EH (cell line): ENCODE results near the gene DNAL4.

Experiments used
- DNase-seq: peaks from one replicate; pipeline ENCODE4 v3.0.0-alpha.2; 2015; ENCODE audit warnings: low read depth

The DNAL4 gene, protein sequence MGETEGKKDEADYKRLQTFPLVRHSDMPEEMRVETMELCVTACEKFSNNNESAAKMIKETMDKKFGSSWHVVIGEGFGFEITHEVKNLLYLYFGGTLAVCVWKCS

DNA sequence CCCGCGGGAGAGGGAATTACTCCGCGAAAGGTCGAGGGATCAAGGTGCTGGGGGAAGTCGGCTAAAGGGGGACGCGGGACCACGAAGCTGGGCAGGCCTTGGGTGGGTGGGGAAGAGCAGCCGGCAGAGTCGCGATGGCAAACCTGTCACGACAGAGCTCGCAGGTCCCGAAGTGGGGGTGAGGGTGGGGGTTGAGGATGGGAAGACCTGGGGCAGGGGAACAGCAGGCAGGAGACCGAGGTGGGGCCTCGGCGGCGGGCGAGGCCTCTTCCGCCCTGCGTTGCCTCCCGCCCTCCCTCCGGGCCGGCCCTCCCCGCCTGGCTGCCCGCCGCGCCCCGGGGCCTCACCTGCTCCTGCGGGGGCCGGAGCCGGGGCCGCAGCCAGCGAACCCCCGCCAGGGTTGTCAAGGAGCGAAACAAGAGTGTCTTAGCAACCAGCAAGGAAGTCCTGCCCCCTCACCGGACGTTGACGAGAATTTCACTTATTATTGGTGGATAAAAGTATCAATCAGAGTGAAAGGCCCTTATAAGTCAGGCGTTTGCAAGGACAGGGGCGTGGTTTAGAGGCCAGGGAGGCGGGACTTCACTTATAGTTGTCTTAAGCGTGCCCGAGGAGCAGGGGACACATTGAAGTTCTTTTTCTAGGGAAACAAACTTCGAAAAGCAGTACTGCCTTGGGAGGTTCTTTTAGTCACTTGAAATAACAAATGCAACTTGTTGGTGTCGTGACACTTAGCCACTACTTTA, at the start of gene DNAL4:
DNAL4 (minus strand) TSS at position 423 of the 746 bp plus-strand sequence. CDS start 11,412 bp downstream, outside the sequence.
- DNase-seq: peak; percentile 98

DNA sequence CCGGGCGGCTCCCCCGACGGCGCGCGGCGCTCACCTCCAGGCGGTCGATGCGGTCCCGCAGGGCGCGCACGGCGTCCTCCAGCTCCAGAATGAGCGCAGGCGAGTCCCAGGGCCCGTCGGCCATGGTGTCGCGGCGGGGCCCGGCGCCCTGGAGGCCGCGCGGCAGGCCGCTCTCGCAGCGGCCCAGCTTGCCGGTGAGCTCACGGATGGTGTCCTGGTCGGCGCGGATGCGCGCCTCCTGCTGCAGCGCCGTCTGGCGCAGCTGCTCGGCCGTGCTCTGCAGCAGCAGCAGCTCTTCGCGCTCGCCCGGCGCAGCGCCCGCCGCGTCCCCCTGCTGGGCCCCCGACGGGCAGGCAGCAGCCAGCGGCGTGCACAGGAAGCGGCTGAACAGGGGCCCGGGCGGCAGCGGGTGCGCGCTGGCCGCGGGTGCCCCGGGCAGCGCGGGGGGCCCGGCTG, 49.3 kb upstream of the DNAL4 start:
- DNase-seq: peak; percentile 75

DNA sequence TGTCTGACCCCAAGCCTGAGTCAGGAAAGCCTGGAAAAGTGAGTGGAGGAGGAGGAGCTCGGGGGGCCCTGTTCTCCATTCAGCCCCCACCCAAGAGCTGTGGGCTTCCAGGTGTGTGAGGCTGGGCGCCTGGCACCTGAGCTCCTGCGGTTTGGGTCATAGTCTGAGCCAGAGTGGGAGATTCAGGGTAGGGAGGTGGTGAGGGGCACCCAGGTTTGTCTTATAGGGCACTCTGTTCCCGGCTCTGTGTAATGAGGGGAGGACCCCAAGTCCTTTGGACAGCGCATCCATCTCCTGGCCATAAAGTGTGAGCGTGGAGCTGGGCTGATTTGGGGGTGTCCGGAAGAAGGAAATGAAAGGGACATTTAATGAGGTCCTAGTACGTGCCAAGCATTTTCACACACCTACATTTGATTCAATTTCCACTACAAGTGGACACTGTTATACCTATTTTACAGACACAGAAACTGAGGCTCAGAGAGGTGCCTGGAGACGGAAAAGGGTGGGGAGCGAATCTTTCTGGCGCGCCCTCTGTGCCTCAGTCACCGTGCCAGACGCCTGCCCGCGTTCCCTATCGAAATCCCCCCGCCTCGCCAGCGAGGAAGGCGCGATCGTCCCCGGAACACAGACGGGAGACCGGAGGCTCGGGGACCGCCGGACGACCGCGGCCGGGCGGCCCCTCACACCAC, 48.7 kb upstream of the DNAL4 start:
- no peak for DNase-seq

DNA sequence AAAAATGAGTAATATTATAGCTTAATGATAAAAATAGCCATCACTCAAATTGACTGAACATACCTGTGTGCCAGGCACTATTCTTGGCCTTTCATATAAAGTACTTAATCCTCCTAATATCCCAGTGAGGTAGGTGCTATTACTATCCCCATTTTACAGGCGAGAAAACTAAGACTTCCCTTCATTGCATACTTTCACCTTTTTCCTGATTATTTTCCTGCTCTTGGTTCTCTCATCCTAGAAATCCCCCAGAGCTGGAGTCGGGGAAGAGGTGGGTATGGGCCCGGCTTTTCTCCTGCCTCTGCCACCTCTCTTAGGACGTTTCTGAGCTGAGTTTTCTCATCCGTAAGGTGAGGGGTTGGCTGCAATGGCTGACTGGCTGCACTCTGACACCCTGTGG, 47.7 kb upstream of the DNAL4 start:
- DNase-seq: no peak

DNA sequence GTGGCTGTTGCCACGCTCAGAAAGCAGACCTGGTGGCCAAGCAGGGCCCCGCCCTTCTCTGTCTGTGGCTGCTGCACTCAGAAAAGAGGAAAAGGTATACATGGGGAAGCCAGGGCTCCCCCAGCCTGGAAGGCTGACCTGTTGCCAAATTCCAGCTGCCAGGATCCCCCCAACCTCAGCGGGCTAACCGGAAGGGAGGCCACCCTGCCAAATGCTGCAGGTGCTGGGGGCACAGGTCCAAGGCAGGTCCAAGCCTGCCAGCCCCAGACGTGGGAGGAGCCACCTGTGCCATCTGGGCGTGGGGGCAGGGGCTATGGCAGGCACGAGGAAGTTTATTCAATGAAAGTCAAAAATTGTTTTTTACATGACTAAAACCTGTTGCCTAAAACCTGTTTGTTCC, 47.3 kb upstream of the DNAL4 start:
- no peak for DNase-seq

DNA sequence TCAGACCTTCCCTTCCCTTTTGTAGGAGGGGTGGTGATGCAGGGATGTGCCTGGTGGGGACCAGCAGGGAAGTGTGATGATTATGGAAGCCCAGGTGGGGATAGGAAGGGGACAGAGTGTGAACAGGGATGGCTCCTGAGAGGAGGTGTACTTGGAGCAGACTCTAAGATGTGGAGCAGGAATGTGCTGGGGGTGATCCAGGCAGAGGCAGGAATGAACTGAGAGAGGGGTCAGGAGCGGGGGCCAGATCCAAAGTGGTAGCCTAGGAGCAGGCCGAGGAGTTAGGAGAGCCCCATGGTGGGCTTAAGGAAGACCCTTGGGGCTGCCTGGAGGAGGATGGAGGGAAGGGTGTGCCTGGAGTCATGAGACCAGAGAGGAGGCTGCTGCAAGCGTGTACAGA, 46.2 kb upstream of the DNAL4 start:
- DNase-seq: no peak

DNA sequence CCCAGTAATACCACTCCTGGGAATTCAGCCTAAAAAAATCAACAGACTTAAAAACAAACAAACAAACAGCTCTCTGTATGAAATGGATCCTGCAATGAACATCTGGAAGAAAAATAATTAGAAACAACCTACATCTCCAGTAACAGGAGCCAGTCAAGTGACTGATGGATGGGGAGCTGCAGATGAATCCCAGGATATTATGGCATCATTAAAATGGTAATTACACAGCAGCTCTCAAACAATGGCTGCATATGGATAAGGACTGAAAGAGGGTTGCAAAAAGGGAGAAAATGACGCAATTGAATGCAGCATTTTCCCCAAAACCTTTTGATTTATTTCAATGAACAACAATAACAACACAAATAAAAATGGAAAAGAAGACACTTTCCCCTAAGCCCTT, 45.7 kb upstream of the DNAL4 start:
- DNase-seq: no peak

DNA sequence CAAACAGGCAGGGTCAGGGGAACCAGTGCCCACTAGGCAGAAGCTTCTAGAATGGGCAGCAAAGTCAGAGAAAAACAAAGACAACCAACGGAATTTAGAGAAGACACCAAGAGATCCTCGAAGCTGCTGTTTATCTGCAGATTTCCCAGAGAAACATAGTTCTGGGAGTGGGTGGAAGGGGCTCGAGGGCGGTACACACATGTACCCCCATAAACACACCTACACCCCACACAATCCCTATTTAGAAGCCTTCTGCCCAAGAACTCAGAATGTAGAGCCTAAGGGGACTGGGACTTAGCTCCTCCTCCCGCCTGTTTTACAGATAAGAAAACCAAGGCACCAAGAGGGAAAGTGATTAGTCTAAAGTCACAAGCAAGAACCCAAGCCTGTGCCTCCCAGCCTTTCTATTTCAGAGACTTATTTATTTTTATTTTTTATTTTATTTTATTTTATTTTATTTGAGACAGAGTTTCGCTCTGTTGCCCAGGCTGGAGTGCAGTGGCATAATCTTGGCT, 43.5 kb upstream of the DNAL4 start:
- no peak for DNase-seq

DNA sequence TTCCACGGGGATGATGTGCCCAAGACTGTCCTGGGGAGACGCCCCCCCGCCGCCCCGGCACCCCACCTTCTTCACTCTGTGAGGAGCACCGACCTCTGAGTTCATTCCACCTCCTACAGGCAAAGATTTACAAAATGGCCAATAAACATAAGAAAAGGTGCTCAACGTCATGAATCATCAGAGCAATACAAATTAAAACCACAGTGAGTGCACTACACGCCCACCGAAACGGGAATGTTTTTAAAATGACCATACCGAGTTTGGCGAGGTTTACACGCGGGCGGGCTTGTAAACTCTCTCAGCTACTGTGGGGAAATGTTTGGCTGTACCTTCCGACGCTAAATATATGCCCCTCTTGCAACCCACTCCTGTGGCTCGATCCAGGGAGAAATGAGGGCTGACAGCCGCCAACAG, 42.0 kb upstream of the DNAL4 start:
- peak; percentile 66 for DNase-seq

DNA sequence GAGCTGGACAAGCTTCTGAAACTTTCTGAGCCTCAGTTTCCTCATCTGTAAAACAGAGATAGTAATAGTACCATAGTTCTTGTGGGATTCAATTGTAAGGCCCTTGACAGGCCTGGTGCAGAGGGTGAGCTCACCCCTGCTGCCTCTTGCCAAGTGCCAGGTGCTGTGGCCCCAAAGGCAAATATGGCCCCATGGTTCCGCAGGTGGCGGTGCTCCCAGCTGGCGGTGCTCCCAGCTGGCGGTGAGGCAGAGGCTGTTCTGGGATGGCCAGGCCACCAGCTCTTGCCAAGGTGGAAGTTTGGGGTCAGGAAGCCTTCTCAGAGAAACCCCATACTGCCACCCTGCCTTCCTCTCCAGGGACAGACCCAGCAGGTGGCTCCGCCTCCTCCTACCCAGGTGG, 41.0 kb upstream of the DNAL4 start:
- DNase-seq: no peak

DNA sequence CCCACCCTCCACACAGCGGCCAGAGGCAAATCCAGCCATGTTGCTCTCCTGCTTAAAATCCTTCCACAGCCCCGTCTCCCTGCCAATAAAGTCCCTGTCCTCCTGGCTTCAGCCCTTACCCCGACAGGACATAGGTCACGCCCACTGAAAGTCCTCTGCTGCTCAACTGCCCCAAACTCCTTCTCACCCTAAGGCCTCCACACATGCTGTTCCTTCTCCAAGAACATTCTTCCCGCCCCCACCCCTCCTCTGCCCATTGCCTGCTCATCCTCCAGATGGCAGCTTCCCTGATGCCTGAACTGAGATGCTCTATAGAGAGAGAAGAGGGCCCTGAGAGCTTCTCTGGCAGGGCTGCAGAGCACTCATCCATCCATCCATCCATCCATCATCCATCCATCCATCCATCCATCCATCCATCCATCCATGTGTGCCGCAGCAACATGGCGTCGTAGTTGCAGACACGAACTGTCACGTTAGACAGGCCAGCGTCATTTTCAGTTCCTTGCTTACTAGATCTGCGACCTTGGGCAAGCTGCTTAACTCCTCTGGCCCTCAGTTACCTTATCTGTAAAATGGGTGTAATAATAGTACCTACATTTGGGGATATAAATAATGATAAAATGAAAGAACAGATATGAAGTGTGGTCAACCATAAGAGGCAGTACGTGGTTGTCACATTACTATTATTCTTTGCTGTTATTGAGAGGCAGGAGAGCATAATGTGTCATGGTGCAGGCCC, 40.4 kb upstream of the DNAL4 start:
- DNase-seq: no peak

DNA sequence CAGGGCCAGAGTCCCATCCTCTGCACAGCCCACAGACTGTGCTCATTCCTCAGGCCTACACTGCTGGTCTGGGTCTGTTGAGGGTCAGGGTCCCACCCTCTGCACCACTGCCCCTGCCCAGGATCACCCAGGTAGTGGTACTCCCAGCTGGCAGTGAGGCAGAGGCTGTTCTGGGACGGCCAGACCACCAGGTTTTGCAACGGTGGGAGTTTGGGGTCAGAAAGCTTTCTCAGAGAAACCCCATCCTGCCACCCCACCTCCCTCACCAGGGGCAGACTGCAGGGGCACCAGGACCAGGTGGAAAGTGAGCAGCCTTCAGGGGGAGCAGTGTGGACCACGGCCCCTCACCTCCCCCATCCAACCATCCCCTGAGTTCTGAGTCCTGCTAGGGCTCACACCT, 39.1 kb upstream of the DNAL4 start:
- no peak for DNase-seq

DNA sequence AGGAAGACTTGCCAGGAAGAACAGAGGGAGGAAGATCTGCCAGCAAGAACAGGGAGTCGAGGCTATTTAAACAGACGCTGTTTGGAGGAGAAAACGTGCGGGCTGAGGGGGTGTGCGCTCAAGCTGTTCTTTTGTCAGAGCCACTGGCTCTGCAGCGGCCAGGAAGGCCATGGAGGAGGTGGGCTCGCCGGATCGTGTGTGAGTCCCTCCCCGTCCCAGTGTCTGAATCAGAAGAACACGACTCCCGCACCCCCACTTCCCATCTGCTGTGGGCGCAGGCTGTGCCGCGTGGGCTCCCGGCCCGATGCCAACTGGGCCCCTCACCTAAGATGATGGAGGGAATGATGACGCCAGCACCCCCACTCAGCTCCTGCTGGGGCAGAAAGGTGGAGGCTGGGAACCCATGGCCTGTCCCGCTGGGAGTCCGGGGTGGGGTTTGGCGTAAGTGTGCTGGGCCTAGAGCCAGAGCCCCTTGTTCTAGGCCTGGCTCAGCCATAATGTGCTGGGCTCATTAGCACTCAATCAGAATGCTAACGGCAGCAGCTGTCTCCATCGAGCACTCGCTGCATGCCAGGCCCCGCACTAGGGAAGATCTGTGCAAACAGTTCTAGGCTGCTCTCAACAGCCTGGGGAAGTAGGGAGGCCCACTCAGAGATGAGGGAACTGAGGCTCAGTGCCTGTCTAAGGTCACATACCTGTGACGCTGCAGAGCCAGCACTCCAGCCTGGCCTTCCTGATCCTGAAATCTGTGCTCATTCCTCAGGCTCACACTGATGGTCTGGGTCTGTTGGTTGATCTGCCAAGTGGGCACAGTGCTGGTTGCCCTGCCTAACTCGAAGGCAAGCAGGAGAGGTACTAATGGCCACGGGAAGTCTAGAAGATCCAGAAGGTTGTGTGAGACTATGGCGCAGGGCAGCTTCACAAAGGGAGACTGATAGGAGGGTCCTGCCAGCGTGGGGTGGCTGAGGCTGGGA, 38.3 kb upstream of the DNAL4 start:
- DNase-seq: no peak

DNA sequence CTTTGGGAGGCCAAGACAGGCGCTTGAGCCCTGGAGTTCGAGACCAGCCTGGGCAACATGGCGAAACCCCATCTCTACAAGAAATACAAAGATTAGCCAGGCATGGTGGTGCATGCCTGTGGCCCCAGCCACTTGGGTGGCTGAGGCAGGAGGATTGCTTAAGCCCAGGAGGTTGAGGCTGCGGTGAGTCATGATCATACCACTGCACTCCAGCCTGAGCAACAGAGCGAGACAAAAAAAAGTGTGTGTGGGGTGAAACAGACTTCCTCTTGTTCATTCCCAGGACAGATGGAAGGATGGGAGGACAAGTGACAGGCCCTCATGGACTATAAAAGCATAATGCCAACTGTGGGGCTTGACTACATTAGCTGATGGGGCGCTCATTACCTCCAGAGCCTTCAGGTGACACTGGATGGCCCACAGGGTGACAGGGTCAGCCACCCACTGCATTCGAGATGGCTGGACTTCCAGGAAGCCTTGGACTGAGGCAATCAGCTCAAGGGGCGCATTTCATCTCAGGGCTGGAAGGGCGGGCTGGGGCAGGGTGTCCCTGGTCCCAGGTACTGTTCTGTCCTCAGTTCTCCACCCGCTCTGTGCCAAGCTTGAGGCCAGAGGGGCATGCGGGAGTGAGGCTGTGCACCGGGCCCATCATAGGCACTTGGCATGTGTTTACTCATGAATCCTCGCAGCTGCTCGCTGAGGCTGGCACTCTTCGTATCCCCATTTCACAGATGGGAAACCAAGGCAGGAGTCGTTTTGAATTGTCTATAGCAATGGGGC, 37.4 kb upstream of the DNAL4 start:
- peak; percentile 78 for DNase-seq

DNA sequence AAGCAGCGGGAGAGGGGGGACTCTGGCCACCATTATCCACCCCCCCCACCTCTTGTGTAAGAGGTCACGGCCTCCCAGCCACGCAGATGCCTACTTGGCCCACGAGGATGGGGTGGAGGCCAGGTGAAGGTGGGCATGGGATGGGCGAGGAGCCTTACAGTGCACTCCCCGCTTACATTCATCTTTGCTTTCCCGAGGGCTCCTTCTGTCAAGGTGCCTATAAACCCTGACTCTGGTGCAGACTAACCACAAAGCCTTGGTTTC, 36.8 kb upstream of the DNAL4 start:
- DNase-seq: no peak

DNA sequence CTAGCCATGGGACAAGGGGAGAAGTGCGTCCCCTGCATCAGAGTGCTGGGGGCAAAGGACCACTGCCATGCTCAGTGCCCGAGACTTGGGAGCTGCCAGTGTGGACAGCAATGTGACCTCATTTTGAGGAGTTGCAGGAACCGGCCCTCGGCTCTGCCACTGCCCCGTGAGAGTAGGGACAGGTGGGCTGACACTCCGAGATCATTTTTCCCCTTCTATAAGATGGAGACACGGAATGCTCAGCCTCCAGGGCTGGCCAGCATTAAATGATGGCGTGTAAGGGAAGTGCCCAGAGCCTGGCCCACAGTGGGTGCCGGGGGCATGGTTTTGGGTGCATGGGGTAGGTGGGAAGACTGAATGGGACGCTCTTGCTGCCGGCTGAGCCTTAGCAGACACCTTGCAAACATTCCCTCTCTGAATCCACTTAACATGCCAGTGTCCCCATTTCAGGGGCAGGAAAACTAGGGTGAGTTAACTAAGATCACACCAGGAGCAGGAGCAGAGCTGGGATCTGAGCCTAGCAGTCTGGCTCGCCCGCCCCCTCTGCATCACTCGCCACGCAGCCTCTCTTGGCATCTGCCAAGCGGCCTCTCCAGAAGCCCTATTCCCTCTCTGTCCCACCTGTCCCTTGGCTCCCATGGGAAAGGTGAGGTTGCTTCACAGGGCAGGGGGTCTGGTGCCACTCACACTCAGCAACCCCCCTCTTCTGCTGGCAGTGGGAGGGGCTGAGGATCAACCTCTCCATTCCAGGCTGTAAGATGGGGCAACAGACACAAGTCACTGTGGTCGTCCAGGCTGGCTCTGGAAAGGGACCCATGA, 36.3 kb upstream of the DNAL4 start:
- no peak for DNase-seq

DNA sequence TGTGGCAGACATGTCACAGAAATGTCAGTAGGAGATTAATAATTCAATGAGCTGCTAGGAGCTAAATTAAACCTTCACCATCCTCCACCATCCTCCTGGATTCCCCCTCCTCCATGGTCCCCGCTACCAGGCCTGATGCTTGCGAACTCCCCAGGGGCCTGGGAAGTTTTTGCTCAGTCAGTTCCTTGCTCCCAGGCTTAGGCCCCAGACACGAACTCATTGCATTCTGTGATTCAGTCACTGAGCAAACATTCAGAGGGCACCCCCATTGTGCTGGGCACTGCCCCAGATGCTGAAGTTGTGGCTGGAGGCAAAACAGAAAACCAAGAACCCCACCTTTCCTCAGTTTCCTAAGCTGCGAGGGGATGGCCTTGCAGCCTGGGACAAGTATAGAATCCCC, 35.5 kb upstream of the DNAL4 start:
- DNase-seq: no peak

DNA sequence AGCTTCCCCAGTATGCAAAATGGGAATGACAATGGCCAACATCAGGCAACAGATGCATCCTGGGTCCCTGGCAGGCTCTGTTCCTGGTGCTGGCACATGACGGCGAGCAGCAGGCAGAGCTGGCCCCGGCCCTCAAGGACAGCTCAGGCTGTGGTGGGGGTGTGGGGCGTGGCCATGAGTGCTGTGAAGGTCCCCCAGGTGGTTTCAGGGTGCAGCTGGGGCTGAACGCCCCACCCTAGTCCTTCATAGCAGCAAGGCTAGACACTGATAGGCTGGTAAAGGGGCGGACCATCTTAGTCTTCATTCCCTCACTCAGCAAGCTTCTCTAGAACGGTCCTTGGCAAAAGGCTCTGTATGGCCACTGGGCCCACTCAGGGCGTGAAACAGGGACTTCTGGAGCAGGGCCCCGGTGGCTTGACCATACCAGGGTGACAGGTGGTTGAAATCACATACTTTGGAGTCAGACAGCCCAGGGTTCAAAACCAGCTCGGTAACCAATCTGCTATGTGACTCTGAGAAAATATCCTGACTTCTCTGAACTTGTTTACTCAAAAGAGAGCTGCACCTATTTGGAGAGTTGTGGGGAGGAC, 34.8 kb upstream of the DNAL4 start:
- DNase-seq: no peak

DNA sequence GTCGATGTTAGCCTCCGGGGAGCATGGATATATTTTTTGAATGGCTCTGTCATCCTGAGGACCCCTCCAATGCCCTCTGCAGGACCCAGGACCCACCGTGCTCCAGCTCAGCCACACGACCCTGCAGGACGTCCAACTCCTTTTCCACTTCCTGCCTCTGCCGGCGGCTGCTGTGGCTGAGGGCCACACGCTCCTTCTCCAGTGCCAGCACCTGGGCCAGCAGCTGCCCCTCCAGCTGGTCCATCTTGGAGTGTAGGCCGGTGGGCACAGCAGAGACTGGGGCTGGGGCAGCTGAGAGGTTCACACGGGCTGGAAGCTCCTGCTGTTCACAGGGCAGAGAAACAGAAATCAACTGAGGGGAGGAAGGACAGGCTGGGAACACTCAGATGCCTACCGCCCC, 34.2 kb upstream of the DNAL4 start:
- no peak for DNase-seq

DNA sequence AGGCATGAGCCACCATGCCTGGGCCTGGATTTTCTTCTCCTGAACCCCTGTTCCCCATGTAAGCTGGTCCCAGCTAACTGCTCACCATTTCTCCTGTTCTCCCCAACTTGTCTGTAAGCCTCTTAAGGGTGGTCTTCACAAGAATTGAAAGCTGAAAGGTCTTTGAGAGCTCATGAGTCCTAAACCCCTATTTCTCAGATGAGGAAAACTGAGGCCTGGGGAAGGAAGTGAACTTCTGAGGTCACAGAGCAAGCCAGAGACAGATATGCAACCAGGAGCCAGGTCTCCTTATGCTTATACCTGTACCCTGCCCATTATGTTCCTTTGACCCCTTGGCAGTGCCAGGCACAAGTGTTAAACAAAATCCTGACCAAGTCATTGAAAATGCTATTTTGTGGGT, 33.6 kb upstream of the DNAL4 start:
- DNase-seq: no peak
